Measurements from ENCODE around the gene DGKH.

GRCh38 chr13:42136518-42136917 lies 88.1 kb downstream of the DGKH start:
- no peak for TF ChIP-seq POLR2A (IDR thresholded peaks at IDR 0.05; ENCODE audit: low read depth, low read length)
- no peak for TF ChIP-seq TAF1 (IDR thresholded peaks at IDR 0.05; ENCODE audit: low read depth, low read length)
- TF ChIP-seq POLR2AphosphoS5 (IDR thresholded peaks at IDR 0.05; ENCODE audit: low read depth, low read length) = no peak
- no peak for TF ChIP-seq POU2F2 (IDR thresholded peaks at IDR 0.05; ENCODE audit: low read depth, low read length)
- no peak for TF ChIP-seq SPI1 (IDR thresholded peaks at IDR 0.05; ENCODE audit: low read depth, low read length)
- no peak for TF ChIP-seq PAX5 (IDR thresholded peaks at IDR 0.05; ENCODE audit: insufficient read depth, low read length, severe bottlenecking)
